HepG2 (cell line): ENCODE data around the gene PSD4. TPM values are rescaled to one million over a fixed set of nuclear protein-coding genes. Genes with fewer than 3 reads are reported as not detected.

Source experiments
- AKAP8 ChIP-seq: sonication (generic); formaldehyde crosslinking; IDR thresholded peaks from 2 replicates; pipeline ENCODE4 v1.5.1; 2020; ENCODE audit warnings: mild to moderate bottlenecking, missing genetic modification reagents
- ARHGAP35 ChIP-seq: sonication (generic); formaldehyde crosslinking; IDR thresholded peaks from 2 replicates; pipeline ENCODE4 v1.9.0; 2022; ENCODE audit warnings: mild to moderate bottlenecking, inconsistent platforms, moderate library complexity, missing genetic modification reagents, borderline replicate concordance
- ARID2 ChIP-seq: sonication (generic); formaldehyde crosslinking; IDR thresholded peaks from 2 replicates; pipeline ENCODE4 v1.8.1; 2022; ENCODE audit warnings: mild to moderate bottlenecking, missing genetic modification reagents, borderline replicate concordance
- CTCF ChIP-seq: sonication (generic); formaldehyde crosslinking; IDR thresholded peaks from 2 replicates; pipeline ENCODE4 v1.5.0; 2020; ENCODE audit warnings: mild to moderate bottlenecking, missing genetic modification reagents, moderate library complexity
- HNF1A ChIP-seq, 2 experiments: sonication (generic) in 1 of 2; formaldehyde crosslinking in 1 of 2; IDR thresholded peaks; 2 replicates each; pipeline versions ENCODE4 v1.4.0 to v1.6.1; 2016 to 2020; ENCODE audit warnings: borderline replicate concordance in 1 of 2, low read depth in 1 of 2, mild to moderate bottlenecking in 1 of 2, missing genetic modification reagents in 1 of 2
- HNRNPH1 ChIP-seq: fragments of 200-400 bp; formaldehyde crosslinking; optimal IDR thresholded peaks from 2 replicates; pipeline ENCODE3; 2017; ENCODE audit warnings: mild to moderate bottlenecking, low read depth, low read length
- PATZ1 ChIP-seq: sonication (generic); formaldehyde crosslinking; IDR thresholded peaks from 2 replicates; pipeline ENCODE4 v1.4.0; 2020; ENCODE audit warnings: missing genetic modification reagents
- SNAI1 ChIP-seq: sonication (generic); formaldehyde crosslinking; IDR thresholded peaks from 2 replicates; pipeline ENCODE4 v1.5.0; 2020; ENCODE audit warnings: mild to moderate bottlenecking, missing genetic modification reagents, borderline replicate concordance
- STAG1 ChIP-seq: sonication (generic); formaldehyde crosslinking; IDR thresholded peaks from 2 replicates; pipeline ENCODE4 v1.4.0; 2020; ENCODE audit warnings: missing genetic modification reagents
- XRCC5 ChIP-seq: fragments of 200-400 bp; formaldehyde crosslinking; optimal IDR thresholded peaks from 2 replicates; pipeline ENCODE3; 2017; ENCODE audit warnings: mild to moderate bottlenecking, low read length
- ZNF230 ChIP-seq: sonication (generic); formaldehyde crosslinking; IDR thresholded peaks from 2 replicates; pipeline ENCODE4 v1.4.0; 2020; ENCODE audit warnings: mild to moderate bottlenecking, missing genetic modification reagents
- ZNF460 ChIP-seq: sonication (generic); formaldehyde crosslinking; IDR thresholded peaks from 2 replicates; pipeline ENCODE4 v1.5.1; 2020; ENCODE audit warnings: missing genetic modification reagents, mild to moderate bottlenecking, borderline replicate concordance
- ZNF549 ChIP-seq: sonication (generic); formaldehyde crosslinking; IDR thresholded peaks from 2 replicates; pipeline ENCODE4 v1.5.0; 2020; ENCODE audit warnings: missing genetic modification reagents
- ZNF839 ChIP-seq: sonication (generic); formaldehyde crosslinking; IDR thresholded peaks from 2 replicates; pipeline ENCODE4 v1.4.0; 2020; ENCODE audit warnings: missing genetic modification reagents, mild to moderate bottlenecking, borderline replicate concordance
- ZSCAN12 ChIP-seq: sonication (generic); formaldehyde crosslinking; IDR thresholded peaks from 2 replicates; pipeline ENCODE4 v1.9.0; 2021; ENCODE audit warnings: mild to moderate bottlenecking, missing genetic modification reagents
- polyA plus RNA-seq, 8 experiments: library from polyadenylated mRNA; depleted of rRNA in 3 of 8; stranded (reverse) in 7 of 8; unstranded in 1 of 8; fragments of >200 nt; fragmentation: Illumina TruSeq in 4 of 8; extraction: Trizol in 4 of 8; gene quantifications; 2 replicates each; pipeline versions ENCODE4 v1.2.1 to v1.2.3, GENCODE V29; 2011 to 2016; ENCODE audit warnings: low read depth in 4 of 8, missing spikeins in 1 of 8, mixed read lengths in 1 of 8; ENCODE audit not compliant: insufficient read depth in 1 of 8
- total RNA-seq, 5 experiments: library from RNA; depleted of rRNA; stranded (reverse); fragments of >200 nt; fragmentation: Illumina TruSeq; extraction: Trizol; gene quantifications; 2 replicates each; pipeline ENCODE4 v1.2.3, GENCODE V29; 2016; ENCODE audit warnings: low read depth in 1 of 5
- TF ChIP-seq, protein P1 (sequence below): sonication (generic); formaldehyde crosslinking; IDR thresholded peaks from 2 replicates; pipeline ENCODE4 v1.4.0; 2020; ENCODE audit warnings: mild to moderate bottlenecking, missing genetic modification reagents
- TF ChIP-seq, protein P2 (sequence below): sonication (generic); formaldehyde crosslinking; IDR thresholded peaks from 2 replicates; pipeline ENCODE4 v1.9.0; 2022; ENCODE audit warnings: low read depth, missing genetic modification reagents

The PSD4 gene
- total and polyA plus RNA-seq, 2 of the 13 experiments (the other 11 are each of a cell fraction or from before 2014, with no cell fraction given), result 5.8 to 9.4 TPM

DNA sequence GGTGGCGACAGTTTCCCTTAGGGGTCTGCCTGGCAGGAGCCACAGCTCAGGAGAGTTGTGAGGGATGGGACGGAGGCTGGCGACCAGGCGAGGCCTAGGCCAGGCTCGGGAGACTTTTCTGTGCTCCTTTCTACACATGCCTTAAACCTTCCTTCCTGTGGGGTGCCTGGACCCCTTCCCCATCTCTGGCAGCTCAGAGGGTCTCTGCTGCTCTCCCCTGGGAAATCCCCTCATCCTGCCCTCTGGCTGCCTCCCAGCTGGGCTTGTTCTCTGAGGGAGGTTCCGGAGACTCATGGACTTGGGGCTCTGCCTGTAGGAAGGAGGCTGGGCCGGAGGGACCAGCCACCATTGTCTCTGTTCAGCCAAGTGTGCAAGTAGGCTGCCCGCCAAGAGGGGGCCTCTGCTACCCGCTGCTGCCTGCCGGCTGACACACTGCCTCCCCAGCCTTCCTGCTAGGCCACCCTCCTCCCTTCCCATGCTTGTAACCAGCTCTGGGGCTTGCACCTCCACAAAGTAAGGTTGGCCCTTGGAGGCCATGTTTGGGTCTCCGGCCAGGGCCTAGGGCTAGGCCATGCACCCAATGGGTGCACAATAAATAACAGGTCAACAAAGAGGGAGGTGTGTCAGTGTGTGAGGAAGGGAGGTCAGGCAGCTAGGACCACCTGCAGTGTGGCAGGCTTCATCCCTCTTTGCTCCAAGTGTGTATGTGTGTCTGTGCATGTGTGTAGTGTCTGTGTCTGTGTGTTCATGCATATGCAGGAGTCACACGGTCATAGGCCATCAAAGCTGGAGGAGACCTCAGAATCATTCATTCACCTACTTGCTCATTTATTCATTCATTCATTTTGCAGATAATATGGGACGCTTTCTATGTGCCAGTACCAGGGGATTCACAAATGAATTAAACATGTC lies 28.8 kb downstream of the PSD4 start (continued):
- TF ChIP-seq CTCF (peak; percentile 34), SNAI1 (no peak), ZNF549 (CRISPR knock-in tag) (no peak), XRCC5 (peak; percentile 42), PATZ1 (CRISPR knock-in tag) (0 out of 2 replicates have a peak, but pooled peaks have one; percentile 6), ZNF839 (CRISPR knock-in tag) (no peak), HNRNPH1 (no peak), ARID2 (CRISPR knock-in tag) (no peak), STAG1 (CRISPR knock-in tag) (peak; percentile 30), HNF1A (IDR thresholded peaks at IDR 0.05; ENCODE audit: low read depth) (no peak), HNF1A (CRISPR knock-in tag; IDR thresholded peaks at IDR 0.05; ENCODE audit: borderline replicate concordance) (no peak), ZNF460 (no peak), ZNF230 (no peak), ZSCAN12 (CRISPR knock-in tag) (no peak), AKAP8 (0 out of 2 replicates have a peak, but pooled peaks have one; percentile 46), ARHGAP35 (no peak)
- TF ChIP-seq, protein P1, sequence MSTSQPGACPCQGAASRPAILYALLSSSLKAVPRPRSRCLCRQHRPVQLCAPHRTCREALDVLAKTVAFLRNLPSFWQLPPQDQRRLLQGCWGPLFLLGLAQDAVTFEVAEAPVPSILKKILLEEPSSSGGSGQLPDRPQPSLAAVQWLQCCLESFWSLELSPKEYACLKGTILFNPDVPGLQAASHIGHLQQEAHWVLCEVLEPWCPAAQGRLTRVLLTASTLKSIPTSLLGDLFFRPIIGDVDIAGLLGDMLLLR, result no peak
- TF ChIP-seq, protein P2, sequence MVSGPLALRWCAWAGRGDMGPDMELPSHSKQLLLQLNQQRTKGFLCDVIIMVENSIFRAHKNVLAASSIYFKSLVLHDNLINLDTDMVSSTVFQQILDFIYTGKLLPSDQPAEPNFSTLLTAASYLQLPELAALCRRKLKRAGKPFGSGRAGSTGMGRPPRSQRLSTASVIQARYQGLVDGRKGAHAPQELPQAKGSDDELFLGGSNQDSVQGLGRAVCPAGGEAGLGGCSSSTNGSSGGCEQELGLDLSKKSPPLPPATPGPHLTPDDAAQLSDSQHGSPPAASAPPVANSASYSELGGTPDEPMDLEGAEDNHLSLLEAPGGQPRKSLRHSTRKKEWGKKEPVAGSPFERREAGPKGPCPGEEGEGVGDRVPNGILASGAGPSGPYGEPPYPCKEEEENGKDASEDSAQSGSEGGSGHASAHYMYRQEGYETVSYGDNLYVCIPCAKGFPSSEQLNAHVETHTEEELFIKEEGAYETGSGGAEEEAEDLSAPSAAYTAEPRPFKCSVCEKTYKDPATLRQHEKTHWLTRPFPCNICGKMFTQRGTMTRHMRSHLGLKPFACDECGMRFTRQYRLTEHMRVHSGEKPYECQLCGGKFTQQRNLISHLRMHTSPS (CRISPR knock-in tag), result no peak
